GM12875 (cell line): ENCODE data around the gene CACHD1.

Experiments
- H3K4me3 ChIP-seq: one replicate; pipeline ENCODE4 v1.5.1; 2011; ENCODE audit warnings: low read depth, low read length, control low read depth
- CTCF ChIP-seq: IDR thresholded peaks from 2 replicates; pipeline ENCODE4 v1.5.1; 2011; ENCODE audit warnings: low read depth, mild to moderate bottlenecking, control low read depth, inconsistent platforms, low read length, moderate library complexity, borderline replicate concordance; ENCODE audit not compliant: insufficient read depth

CACHD1 gene

GRCh38 chr1:64484651-64485050, 14.7 kb downstream of the CACHD1 start:
- TF ChIP-seq CTCF: no peak
- no peak overlapping the region for H3K4me3 ChIP-seq

GRCh38 chr1:64486193-64486592, 16.3 kb downstream of the CACHD1 start:
- H3K4me3 ChIP-seq: no peak overlapping the region
- no peak for TF ChIP-seq CTCF

GRCh38 chr1:64487061-64487460, 17.1 kb downstream of the CACHD1 start:
- no peak for TF ChIP-seq CTCF
- H3K4me3 ChIP-seq: no peak overlapping the region

- TF ChIP-seq CTCF: no peak
- H3K4me3 ChIP-seq: no peak overlapping the region
Observed at GRCh38 chr1:64488862-64489261, 18.9 kb downstream of the CACHD1 start.

- H3K4me3 ChIP-seq: no peak overlapping the region
- no peak for TF ChIP-seq CTCF
Observed at GRCh38 chr1:64489707-64490106, 19.8 kb downstream of the CACHD1 start.

- no peak overlapping the region for H3K4me3 ChIP-seq
- no peak for TF ChIP-seq CTCF
Observed at GRCh38 chr1:64490213-64490818, 20.4 kb downstream of the CACHD1 start.

- TF ChIP-seq CTCF: no peak
Observed at GRCh38 chr1:64492424-64492823, 22.5 kb downstream of the CACHD1 start.

More at GRCh38 chr1:64492424-64492823, 22.5 kb downstream of the CACHD1 start:
- no peak overlapping the region for H3K4me3 ChIP-seq
